KMS-11 (cell line): ENCODE measurements around the gene PHF13.
"Not testable (repeated sequence)": the region's sequence is repeated elsewhere in the genome, so short reads cannot be mapped to it uniquely, and the experiment has no call there.

ENCODE experiments used
- H2AFZ ChIP-seq: fragments of 200-600 bp; sonication (generic); 2 replicates; pipeline ENCODE4 v1.6.1; 2016; ENCODE audit warnings: antibody characterized with exemption, mixed run types, low read depth
- H3K27ac ChIP-seq: fragments of 200-600 bp; sonication (generic); 2 replicates; pipeline ENCODE4 v1.6.1; 2016; ENCODE audit warnings: mild to moderate bottlenecking, mixed run types
- H3K27me3 ChIP-seq: fragments of 200-600 bp; sonication (generic); 2 replicates; pipeline ENCODE4 v1.6.1; 2017; ENCODE audit warnings: mild to moderate bottlenecking, low read depth, mixed run types, moderate library complexity; ENCODE audit not compliant: insufficient read depth
- H3K36me3 ChIP-seq: fragments of 200-600 bp; sonication (generic); 2 replicates; pipeline ENCODE4 v1.6.1; 2017; ENCODE audit warnings: mild to moderate bottlenecking, mixed run types; ENCODE audit not compliant: insufficient read depth
- H3K4me1 ChIP-seq: fragments of 200-600 bp; sonication (generic); 2 replicates; pipeline ENCODE4 v1.6.1; 2016; ENCODE audit warnings: mild to moderate bottlenecking, low read depth, mixed run types; ENCODE audit not compliant: poor library complexity, severe bottlenecking
- H3K4me2 ChIP-seq: fragments of 200-600 bp; sonication (generic); 2 replicates; pipeline ENCODE4 v1.7.0; 2016; ENCODE audit warnings: mild to moderate bottlenecking, mixed run types
- H3K4me3 ChIP-seq: fragments of 200-600 bp; sonication (generic); IDR thresholded peaks from 2 replicates; pipeline ENCODE4 v1.6.1; 2017; ENCODE audit warnings: low read depth, low read length, mixed read lengths; ENCODE audit not compliant: insufficient read depth
- H3K79me2 ChIP-seq: fragments of 200-600 bp; sonication (generic); 2 replicates; pipeline ENCODE4 v1.6.1; 2016; ENCODE audit warnings: low read depth, mixed run types; ENCODE audit not compliant: insufficient read depth
- H3K9ac ChIP-seq: fragments of 200-600 bp; sonication (generic); 2 replicates; pipeline ENCODE4 v1.6.1; 2016; ENCODE audit warnings: mild to moderate bottlenecking, mixed run types
- H4K20me1 ChIP-seq: fragments of 200-600 bp; sonication (generic); 2 replicates; pipeline ENCODE4 v1.6.1; 2016; ENCODE audit warnings: mild to moderate bottlenecking, mixed run types; ENCODE audit not compliant: insufficient read depth
- CTCF ChIP-seq: fragments of 200-600 bp; sonication (generic); conservative IDR thresholded peaks from 2 replicates; pipeline ENCODE4 v1.6.1; 2017; ENCODE audit warnings: low read depth, mild to moderate bottlenecking, antibody characterized with exemption, low read length, moderate library complexity, mixed read lengths

Gene PHF13

DNA sequence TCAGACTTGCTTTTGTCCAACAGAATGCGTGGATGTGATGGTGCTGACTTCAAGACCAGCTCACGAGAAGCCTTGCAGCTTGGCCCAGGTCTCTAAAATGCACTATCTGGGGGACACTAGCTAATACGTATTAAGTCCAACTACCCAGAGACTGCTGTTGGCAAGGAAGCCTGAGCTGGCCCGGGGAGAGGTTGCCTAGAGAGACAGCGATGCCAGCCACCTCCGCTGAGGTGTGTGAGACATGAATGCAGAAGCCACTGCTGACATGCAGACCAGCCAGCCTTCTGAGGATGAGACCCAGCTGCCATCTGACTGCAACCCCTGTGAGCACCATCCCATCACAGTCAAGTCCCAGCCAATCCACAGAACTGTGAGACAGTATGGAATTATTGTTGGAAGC is 43.6 kb downstream of the PHF13 start:
- Histone ChIP-seq H3K4me3 (no peak overlapping the region), H2AFZ (no peak overlapping the region), H3K27ac (no peak overlapping the region), H3K79me2 (peaks cover 4% of the 10 kb centered on the region; the same call in 1 of the 2 replicates), H3K4me1 (no peaks in the 10 kb centered on the region), H3K27me3 (no peaks in the 10 kb centered on the region), H3K4me2 (no peak overlapping the region), H3K36me3 (peaks cover 4% of the 10 kb centered on the region; the same call in 1 of the 2 replicates), H3K9ac (no peak overlapping the region), H4K20me1 (no peaks in the 10 kb centered on the region)
- TF ChIP-seq CTCF: no peak

GRCh38 chr1:6658359-6659060 is 45.0 kb downstream of the PHF13 start:
- Histone ChIP-seq H3K4me1 (no peaks in the 10 kb centered on the region), H3K4me2 (no peak overlapping the region), H2AFZ (no peak overlapping the region), H3K27ac (no peak overlapping the region), H4K20me1 (no peaks in the 10 kb centered on the region), H3K4me3 (no peak overlapping the region), H3K9ac (no peak overlapping the region), H3K27me3 (no peaks in the 10 kb centered on the region), H3K36me3 (peaks cover 4% of the 10 kb centered on the region; the same call in 1 of the 2 replicates), H3K79me2 (peaks cover 9% of the 10 kb centered on the region; the same call in 1 of the 2 replicates)
- no peak for TF ChIP-seq CTCF

DNA sequence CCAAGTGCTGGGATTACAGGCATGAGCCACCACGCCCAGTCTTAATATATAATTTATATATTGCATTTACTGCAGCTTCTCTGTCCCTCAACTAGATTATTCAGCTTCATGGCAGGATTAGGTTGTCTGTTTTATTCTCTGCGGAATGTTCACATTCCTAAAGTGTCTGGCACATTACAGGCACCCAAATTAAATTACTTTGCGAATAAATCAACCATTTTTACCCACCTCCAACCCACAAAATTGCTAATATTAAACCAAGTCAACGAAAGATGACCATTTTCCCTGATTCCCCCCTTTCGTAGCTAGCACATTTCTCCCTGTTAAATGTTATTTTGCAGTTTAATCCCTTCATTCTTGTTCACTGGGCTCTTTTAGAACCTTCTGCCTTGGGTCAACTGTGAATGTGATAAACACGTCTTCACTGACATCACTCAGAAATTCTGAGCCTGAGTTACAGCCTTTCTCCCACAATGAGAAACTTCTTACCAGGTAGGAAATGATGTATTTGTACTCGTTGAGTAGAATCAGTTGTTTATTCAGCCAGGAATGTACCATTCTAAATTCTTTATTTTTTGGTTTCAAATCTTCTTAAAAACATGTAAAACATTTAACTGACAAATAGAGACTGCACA is 47.0 kb downstream of the PHF13 start:
- no peak for TF ChIP-seq CTCF
- no peaks in the 10 kb centered on the region for H3K36me3 ChIP-seq
- H3K4me1 ChIP-seq: no peaks in the 10 kb centered on the region
- no peaks in the 10 kb centered on the region for H3K27me3 ChIP-seq
- H3K4me2 ChIP-seq: no peak overlapping the region
- no peaks in the 10 kb centered on the region for H4K20me1 ChIP-seq
- no peak overlapping the region for H3K9ac ChIP-seq
- no peak overlapping the region for H2AFZ ChIP-seq
- H3K4me3 ChIP-seq: no peak overlapping the region
- no peak overlapping the region for H3K27ac ChIP-seq
- H3K79me2 ChIP-seq: peaks cover 12% of the 10 kb centered on the region; the same call in 1 of the 2 replicates

DNA sequence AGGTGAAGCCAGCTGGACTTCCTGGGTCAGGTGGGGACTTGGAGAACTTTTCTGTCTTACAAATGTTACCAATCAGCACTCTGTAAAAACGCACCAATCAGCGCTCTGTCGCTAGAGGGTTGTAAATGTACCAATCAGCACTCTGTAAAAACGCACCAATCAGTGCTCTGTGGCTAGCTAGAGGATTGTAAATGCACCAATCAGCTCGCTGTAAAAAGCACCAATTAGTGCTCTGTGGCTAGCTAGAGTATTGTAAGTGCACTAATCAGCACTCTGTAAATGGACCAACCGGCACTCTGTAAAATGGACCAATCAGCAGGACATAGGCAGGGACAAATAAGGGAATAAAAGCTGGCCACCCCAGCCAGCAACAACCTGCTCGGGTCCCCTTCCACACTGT is 48.9 kb downstream of the PHF13 start:
- not testable (repeated sequence) for H4K20me1 ChIP-seq
- 0 out of 2 replicates have a peak, but pooled peaks cover 11% of the 10 kb centered on the region for H3K79me2 ChIP-seq

GRCh38 chr1:6666696-6667095 is 53.2 kb downstream of the PHF13 start:
- no peak for TF ChIP-seq CTCF
- no peak overlapping the region for H3K9ac ChIP-seq
- no peak overlapping the region for H3K4me2 ChIP-seq
- peaks cover under 1% of the 10 kb centered on the region for H3K4me1 ChIP-seq
- no peaks in the 10 kb centered on the region for H4K20me1 ChIP-seq
- H3K36me3 ChIP-seq: peaks cover under 1% of the 10 kb centered on the region; the same call in 1 of the 2 replicates
- H3K4me3 ChIP-seq: no peak overlapping the region
- H3K27me3 ChIP-seq: no peaks in the 10 kb centered on the region
- no peak overlapping the region for H3K27ac ChIP-seq
- H3K79me2 ChIP-seq: 0 out of 2 replicates have a peak, but pooled peaks cover 11% of the 10 kb centered on the region
- H2AFZ ChIP-seq: no peak overlapping the region

More for the DNA sequence above, 48.9 kb downstream of the PHF13 start:
- not testable (repeated sequence) for H3K27me3 ChIP-seq, H2AFZ ChIP-seq, H3K4me3 ChIP-seq, H3K9ac ChIP-seq, H3K36me3 ChIP-seq, H3K4me2 ChIP-seq, H3K4me1 ChIP-seq, H3K27ac ChIP-seq
